ENCODE measurements around the gene SYT5.
"Not testable (repeated sequence)": the region's sequence is repeated elsewhere in the genome, so short reads cannot be mapped to it uniquely, and the experiment has no call there.

SYT5 gene

DNA sequence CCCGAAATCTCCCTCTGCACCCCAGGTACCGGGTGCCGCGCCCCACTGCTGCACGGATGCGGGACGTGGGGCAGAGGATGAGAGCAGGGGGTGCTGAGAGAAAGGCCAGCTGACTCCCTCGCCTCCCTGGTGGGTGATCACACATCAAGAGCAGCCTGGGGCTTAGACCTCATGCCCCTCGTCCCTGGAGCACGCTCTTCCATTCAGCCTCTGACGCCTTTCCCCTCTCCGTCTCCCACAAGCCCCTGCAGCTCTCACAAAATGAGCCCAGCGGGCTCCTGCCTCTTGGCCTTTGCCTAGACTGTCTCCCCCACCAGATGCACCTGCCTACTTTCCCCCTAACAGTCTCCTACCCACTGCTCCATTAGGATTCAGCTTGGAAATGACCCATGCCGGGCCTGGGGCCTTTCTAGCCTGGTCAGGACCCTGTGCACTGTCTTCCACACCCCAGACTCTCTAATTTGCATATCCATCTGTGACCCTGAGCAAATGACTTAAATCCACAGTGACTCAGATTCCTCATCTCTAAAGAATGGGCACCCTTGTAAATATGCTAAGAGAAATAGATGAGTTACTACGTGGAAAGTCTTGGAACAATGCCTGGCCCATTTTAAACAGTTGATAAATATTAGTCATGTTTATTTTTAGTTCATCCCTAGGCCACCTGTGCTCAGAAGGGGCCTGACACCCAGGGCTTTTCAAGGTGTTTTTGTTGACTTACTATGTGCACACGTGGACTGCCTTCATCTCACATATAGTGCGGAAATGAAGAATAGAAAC lies 29.8 kb upstream of the SYT5 start:
- TF ChIP-seq, protein P1, sequence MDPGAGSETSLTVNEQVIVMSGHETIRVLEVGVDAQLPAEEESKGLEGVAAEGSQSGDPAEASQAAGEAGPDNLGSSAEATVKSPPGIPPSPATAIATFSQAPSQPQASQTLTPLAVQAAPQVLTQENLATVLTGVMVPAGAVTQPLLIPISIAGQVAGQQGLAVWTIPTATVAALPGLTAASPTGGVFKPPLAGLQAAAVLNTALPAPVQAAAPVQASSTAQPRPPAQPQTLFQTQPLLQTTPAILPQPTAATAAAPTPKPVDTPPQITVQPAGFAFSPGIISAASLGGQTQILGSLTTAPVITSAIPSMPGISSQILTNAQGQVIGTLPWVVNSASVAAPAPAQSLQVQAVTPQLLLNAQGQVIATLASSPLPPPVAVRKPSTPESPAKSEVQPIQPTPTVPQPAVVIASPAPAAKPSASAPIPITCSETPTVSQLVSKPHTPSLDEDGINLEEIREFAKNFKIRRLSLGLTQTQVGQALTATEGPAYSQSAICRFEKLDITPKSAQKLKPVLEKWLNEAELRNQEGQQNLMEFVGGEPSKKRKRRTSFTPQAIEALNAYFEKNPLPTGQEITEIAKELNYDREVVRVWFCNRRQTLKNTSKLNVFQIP (CRISPR knock-in tag; IDR thresholded peaks at IDR 0.05; ENCODE audit: borderline replicate concordance, low read depth), result no peak
- peak; percentile 30; the same call in 1 of the 2 replicates for TF ChIP-seq ISL1 (CRISPR knock-in tag; IDR thresholded peaks at IDR 0.05)
- ATAC-seq, result peak; percentile 69

GRCh38 chr19:55208880-55209692 lies 29.0 kb upstream of the SYT5 start, which contains the start of gene PTPRH:
Gene PTPRH, minus strand, starts transcription at chr19:55209501. Its CDS starts 68 bp downstream, at chr19:55209433.
- TF ChIP-seq ZNF70 (CRISPR knock-in tag; IDR thresholded peaks at IDR 0.05) (no peak), RARB (CRISPR knock-in tag; IDR thresholded peaks at IDR 0.05) (no peak), ZFP30 (CRISPR knock-in tag; IDR thresholded peaks at IDR 0.05) (no peak), ZC3H10 (CRISPR knock-in tag; IDR thresholded peaks at IDR 0.05) (no peak), ZNF565 (CRISPR knock-in tag; conservative IDR thresholded peaks at IDR 0.05; ENCODE audit: low read depth) (no peak), SNAI2 (CRISPR knock-in tag; IDR thresholded peaks at IDR 0.05) (no peak), ISL1 (CRISPR knock-in tag; IDR thresholded peaks at IDR 0.05) (no peak)
- no peak for ATAC-seq

- ATAC-seq, result peak; percentile 96
- TF ChIP-seq TCF4 (CRISPR knock-in tag; IDR thresholded peaks at IDR 0.05; ENCODE audit: borderline replicate concordance) (peak; percentile 25; the same call in 1 of the 2 replicates), ZC3H10 (CRISPR knock-in tag; IDR thresholded peaks at IDR 0.05) (no peak), GLIS3 (CRISPR knock-in tag; IDR thresholded peaks at IDR 0.05) (no peak), CSDC2 (CRISPR knock-in tag; IDR thresholded peaks at IDR 0.05) (no peak), SNAI2 (CRISPR knock-in tag; IDR thresholded peaks at IDR 0.05) (no peak)
- TF ChIP-seq, protein P1 (CRISPR knock-in tag; IDR thresholded peaks at IDR 0.05; ENCODE audit: borderline replicate concordance, low read depth), result no peak
- TF ChIP-seq, protein P2, sequence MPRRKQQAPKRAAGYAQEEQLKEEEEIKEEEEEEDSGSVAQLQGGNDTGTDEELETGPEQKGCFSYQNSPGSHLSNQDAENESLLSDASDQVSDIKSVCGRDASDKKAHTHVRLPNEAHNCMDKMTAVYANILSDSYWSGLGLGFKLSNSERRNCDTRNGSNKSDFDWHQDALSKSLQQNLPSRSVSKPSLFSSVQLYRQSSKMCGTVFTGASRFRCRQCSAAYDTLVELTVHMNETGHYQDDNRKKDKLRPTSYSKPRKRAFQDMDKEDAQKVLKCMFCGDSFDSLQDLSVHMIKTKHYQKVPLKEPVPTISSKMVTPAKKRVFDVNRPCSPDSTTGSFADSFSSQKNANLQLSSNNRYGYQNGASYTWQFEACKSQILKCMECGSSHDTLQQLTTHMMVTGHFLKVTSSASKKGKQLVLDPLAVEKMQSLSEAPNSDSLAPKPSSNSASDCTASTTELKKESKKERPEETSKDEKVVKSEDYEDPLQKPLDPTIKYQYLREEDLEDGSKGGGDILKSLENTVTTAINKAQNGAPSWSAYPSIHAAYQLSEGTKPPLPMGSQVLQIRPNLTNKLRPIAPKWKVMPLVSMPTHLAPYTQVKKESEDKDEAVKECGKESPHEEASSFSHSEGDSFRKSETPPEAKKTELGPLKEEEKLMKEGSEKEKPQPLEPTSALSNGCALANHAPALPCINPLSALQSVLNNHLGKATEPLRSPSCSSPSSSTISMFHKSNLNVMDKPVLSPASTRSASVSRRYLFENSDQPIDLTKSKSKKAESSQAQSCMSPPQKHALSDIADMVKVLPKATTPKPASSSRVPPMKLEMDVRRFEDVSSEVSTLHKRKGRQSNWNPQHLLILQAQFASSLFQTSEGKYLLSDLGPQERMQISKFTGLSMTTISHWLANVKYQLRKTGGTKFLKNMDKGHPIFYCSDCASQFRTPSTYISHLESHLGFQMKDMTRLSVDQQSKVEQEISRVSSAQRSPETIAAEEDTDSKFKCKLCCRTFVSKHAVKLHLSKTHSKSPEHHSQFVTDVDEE (CRISPR knock-in tag; IDR thresholded peaks at IDR 0.05), result no peak
- TF ChIP-seq, protein P3, sequence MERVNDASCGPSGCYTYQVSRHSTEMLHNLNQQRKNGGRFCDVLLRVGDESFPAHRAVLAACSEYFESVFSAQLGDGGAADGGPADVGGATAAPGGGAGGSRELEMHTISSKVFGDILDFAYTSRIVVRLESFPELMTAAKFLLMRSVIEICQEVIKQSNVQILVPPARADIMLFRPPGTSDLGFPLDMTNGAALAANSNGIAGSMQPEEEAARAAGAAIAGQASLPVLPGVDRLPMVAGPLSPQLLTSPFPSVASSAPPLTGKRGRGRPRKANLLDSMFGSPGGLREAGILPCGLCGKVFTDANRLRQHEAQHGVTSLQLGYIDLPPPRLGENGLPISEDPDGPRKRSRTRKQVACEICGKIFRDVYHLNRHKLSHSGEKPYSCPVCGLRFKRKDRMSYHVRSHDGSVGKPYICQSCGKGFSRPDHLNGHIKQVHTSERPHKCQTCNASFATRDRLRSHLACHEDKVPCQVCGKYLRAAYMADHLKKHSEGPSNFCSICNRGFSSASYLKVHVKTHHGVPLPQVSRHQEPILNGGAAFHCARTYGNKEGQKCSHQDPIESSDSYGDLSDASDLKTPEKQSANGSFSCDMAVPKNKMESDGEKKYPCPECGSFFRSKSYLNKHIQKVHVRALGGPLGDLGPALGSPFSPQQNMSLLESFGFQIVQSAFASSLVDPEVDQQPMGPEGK (CRISPR knock-in tag; IDR thresholded peaks at IDR 0.05; ENCODE audit: borderline replicate concordance), result no peak
Measured at GRCh38 chr19:55206664-55207500, 26.8 kb upstream of the SYT5 start.

- not testable (repeated sequence) for ATAC-seq
Measured at GRCh38 chr19:55202199-55202598, 22.1 kb upstream of the SYT5 start.
